Astrocyte (in vitro differentiated cells and primary cell): ENCODE results near the gene PROS1.

Experiments used
- EZH2 ChIP-seq: IDR thresholded peaks from 2 replicates; pipeline ENCODE4 v1.6.1; 2012; ENCODE audit warnings: mild to moderate bottlenecking, low read length, inconsistent platforms; ENCODE audit not compliant: insufficient read depth
- TF ChIP-seq, protein P1 (sequence below): IDR thresholded peaks from 2 replicates; pipeline ENCODE4 v1.5.1; 2011; ENCODE audit warnings: low read depth, mild to moderate bottlenecking, inconsistent platforms, low read length, moderate library complexity; ENCODE audit not compliant: insufficient read depth

DNA sequence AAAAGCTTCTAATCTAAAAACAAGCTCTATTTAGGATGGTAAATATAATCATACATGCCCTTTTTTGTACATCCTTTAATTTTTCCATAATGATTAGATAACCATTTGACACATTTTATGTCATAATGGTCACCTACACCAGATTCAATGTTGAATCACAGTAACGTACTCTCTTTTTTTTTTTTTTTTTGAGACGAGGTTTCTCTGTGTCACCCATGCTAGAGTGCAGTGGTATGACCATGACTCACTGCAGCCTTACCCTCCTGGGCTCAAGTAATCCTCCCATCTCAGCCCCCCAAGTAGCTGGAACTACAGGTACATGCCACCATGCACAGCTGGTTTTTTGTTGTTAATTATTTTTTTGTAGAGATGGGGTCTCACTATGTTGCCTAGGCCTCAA is 49.2 kb downstream of the PROS1 start:
- TF ChIP-seq, protein P1, sequence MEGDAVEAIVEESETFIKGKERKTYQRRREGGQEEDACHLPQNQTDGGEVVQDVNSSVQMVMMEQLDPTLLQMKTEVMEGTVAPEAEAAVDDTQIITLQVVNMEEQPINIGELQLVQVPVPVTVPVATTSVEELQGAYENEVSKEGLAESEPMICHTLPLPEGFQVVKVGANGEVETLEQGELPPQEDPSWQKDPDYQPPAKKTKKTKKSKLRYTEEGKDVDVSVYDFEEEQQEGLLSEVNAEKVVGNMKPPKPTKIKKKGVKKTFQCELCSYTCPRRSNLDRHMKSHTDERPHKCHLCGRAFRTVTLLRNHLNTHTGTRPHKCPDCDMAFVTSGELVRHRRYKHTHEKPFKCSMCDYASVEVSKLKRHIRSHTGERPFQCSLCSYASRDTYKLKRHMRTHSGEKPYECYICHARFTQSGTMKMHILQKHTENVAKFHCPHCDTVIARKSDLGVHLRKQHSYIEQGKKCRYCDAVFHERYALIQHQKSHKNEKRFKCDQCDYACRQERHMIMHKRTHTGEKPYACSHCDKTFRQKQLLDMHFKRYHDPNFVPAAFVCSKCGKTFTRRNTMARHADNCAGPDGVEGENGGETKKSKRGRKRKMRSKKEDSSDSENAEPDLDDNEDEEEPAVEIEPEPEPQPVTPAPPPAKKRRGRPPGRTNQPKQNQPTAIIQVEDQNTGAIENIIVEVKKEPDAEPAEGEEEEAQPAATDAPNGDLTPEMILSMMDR: no peak
- TF ChIP-seq EZH2: no peak
